GM12878 (cell line): ENCODE data around the gene RFC3. TPM values are rescaled to one million over a fixed set of nuclear protein-coding genes. Genes with fewer than 3 reads are reported as not detected.
A peak's percentile ranks its signal among the peaks of the same experiment; 100 is the strongest.

Experiments used
- ATAC-seq: fragments of 200-7000 bp; cut with Tn5 transposase; 3 replicates; pipeline ENCODE4 v1.9.1; 2020; ENCODE audit warnings: mild to moderate bottlenecking, moderate library complexity
- BruUV-seq: library from RNA; stranded (reverse); fragments of 400-500 nt; replicated peaks from 2 replicates; lab custom pipeline; 2021; lab: Mats Ljungman, UMichigan
- CTCF ChIA-PET: fragments of 300-600 bp; sonication (Branson Sonifier 250); formaldehyde crosslinking; extraction: SDS; loops from one replicate; lab custom pipeline; 2021; ENCODE audit warnings: inconsistent platforms; lab: Yijun Ruan, JAX
- POLR2A ChIA-PET: fragments of 350-600 bp; formaldehyde crosslinking; extraction: SDS; loops from one replicate; lab custom pipeline; 2021; ENCODE audit warnings: inconsistent platforms; lab: Charles Lee
- RAD21 ChIA-PET: fragments of 300-600 bp; sonication (Branson Sonifier 250); formaldehyde crosslinking; loops from one replicate; lab custom pipeline; 2023; ENCODE audit warnings: antibody characterized with exemption; ENCODE audit not compliant: unreplicated experiment; lab: Charles Lee
- SMC1A ChIA-PET: fragments of 300-600 bp; sonication (Branson Sonifier 250); formaldehyde crosslinking; loops from one replicate; lab custom pipeline; 2023; ENCODE audit not compliant: unreplicated experiment, uncharacterized antibody; lab: Charles Lee
- DNase-seq: peaks from one replicate; pipeline ENCODE4 v3.0.0-alpha.2; 2011; ENCODE audit warnings: low read depth, low spot score
- FAIRE-seq: peaks from 3 replicates; lab custom pipeline; 2011; peaks lifted over from hg19 to GRCh38; lab: Jason Lieb, UNC
- H2AFZ ChIP-seq: 2 replicates; pipeline ENCODE4 v1.6.0; 2011; ENCODE audit warnings: low read depth, low read length, control low read depth; ENCODE audit not compliant: control insufficient read depth
- H3K27ac ChIP-seq: 2 replicates; pipeline ENCODE4 v1.5.1; 2011; ENCODE audit warnings: control low read depth; ENCODE audit not compliant: control insufficient read depth, insufficient read depth
- H3K27me3 ChIP-seq, 2 experiments: replicated peaks in 1 of 2; 2 replicates each; pipeline versions ENCODE4 v1.6.0 to v1.6.1; 2011; ENCODE audit warnings: low read length in 1 of 2; ENCODE audit not compliant: control insufficient read depth in 2 of 2, insufficient read depth in 2 of 2
- H3K36me3 ChIP-seq, 2 experiments: 2 replicates each; pipeline ENCODE4 v1.5.1; 2011; ENCODE audit warnings: low read length in 1 of 2; ENCODE audit not compliant: control insufficient read depth in 2 of 2, insufficient read depth in 2 of 2
- H3K4me1 ChIP-seq: 2 replicates; pipeline ENCODE4 v1.6.1; 2011; ENCODE audit warnings: mild to moderate bottlenecking, low read length, moderate library complexity, mixed read lengths; ENCODE audit not compliant: control insufficient read depth, insufficient read depth
- H3K4me2 ChIP-seq: 2 replicates; pipeline ENCODE4 v1.6.0; 2011; ENCODE audit warnings: control low read depth; ENCODE audit not compliant: control insufficient read depth, insufficient read depth
- H3K4me3 ChIP-seq: fragments of 200-600 bp; sonication (generic); 2 replicates; pipeline ENCODE4 v1.5.1; 2016
- H3K79me2 ChIP-seq: 2 replicates; pipeline ENCODE4 v1.6.0; 2011; ENCODE audit warnings: low read length; ENCODE audit not compliant: control insufficient read depth, insufficient read depth
- H3K9ac ChIP-seq: 2 replicates; pipeline ENCODE4 v1.8.0; 2011; ENCODE audit warnings: low read length, control low read depth, mixed read lengths; ENCODE audit not compliant: control insufficient read depth, insufficient read depth
- H3K9me3 ChIP-seq: replicated peaks from 3 replicates; pipeline ENCODE4 v1.5.1; 2011; ENCODE audit warnings: mild to moderate bottlenecking, low read length; ENCODE audit not compliant: control insufficient read depth, insufficient read depth
- H4K20me1 ChIP-seq: 2 replicates; pipeline ENCODE4 v1.6.0; 2011; ENCODE audit not compliant: control insufficient read depth, insufficient read depth
- BHLHE40 ChIP-seq, 2 experiments: fragments of 450-650 bp in 1 of 2; IDR thresholded peaks; 2 replicates each; pipeline ENCODE4 v1.6.1; 2011 to 2017; ENCODE audit warnings: low read depth in 2 of 2, borderline replicate concordance in 1 of 2, improper control_type of control experiment in 1 of 2, low read length in 1 of 2, mild to moderate bottlenecking in 1 of 2
- CEBPB ChIP-seq, 2 experiments: fragments of 150-350 bp in 1 of 2; IDR thresholded peaks; 2 replicates each; pipeline ENCODE4 v1.6.1; 2012 to 2014; ENCODE audit warnings: low read depth in 2 of 2, low read length in 2 of 2, borderline replicate concordance in 1 of 2, inconsistent platforms in 1 of 2
- DPF2 ChIP-seq: fragments of 450-650 bp; IDR thresholded peaks from 2 replicates; pipeline ENCODE4 v1.6.1; 2017; ENCODE audit warnings: mild to moderate bottlenecking
- ELK1 ChIP-seq: IDR thresholded peaks from 2 replicates; pipeline ENCODE4 v1.6.1; 2012; ENCODE audit warnings: low read depth, low read length, improper control_type of control experiment
- IRF5 ChIP-seq: fragments of 450-650 bp; IDR thresholded peaks from 2 replicates; pipeline ENCODE4 v1.6.1; 2017; ENCODE audit warnings: borderline replicate concordance
- MXI1 ChIP-seq: fragments of 150-350 bp; IDR thresholded peaks from 2 replicates; pipeline ENCODE4 v1.6.1; 2011; ENCODE audit warnings: low read depth, mild to moderate bottlenecking, inconsistent platforms, low read length, improper control_type of control experiment
- RAD21 ChIP-seq: IDR thresholded peaks from 2 replicates; pipeline ENCODE4 v1.6.1; 2011; ENCODE audit warnings: mild to moderate bottlenecking, low read depth, low read length, moderate library complexity; ENCODE audit not compliant: insufficient read depth
- WGBS: methylation state at CpG from one replicate; pipeline ENCODE4 v1.1.6; 2016; ENCODE audit warnings: low lambda C conversion rate; ENCODE audit not compliant: insufficient replicate concordance, insufficient coverage; ENCODE audit errors: missing lambda C conversion rate; 5-methylcytosine and 5-hydroxymethylcytosine counted together
- in situ Hi-C: fragments of 300-500 bp; cut with MboI; formaldehyde crosslinking; loops from 9 replicates; pipeline ENCODE4 v1.14.3; 2018; ENCODE audit warnings: mixed read lengths
- intact Hi-C: fragments of 100-400 bp; cut with micrococcal nuclease; formaldehyde crosslinking; loops from one replicate; pipeline ENCODE4 v1.14.2; 2022; ENCODE audit not compliant: unreplicated experiment
- polyA plus RNA-seq, 11 experiments: library from polyadenylated mRNA; depleted of rRNA in 4 of 11; unstranded in 6 of 11; stranded (reverse) in 5 of 11; fragments of >200 nt; fragmentation: Nextera tagmentation in 4 of 11; fragmentation: Illumina TruSeq in 1 of 11; extraction: Ambion mirVana in 4 of 11; extraction: Trizol in 1 of 11; gene quantifications; 1 replicate in 1 of 11; 2 replicates in 10 of 11; pipeline versions ENCODE4 v1.2.1 to v1.2.3, GENCODE V29; 2011 to 2016; ENCODE audit warnings: inconsistent platforms in 2 of 11, missing spikeins in 2 of 11, low read depth in 1 of 11
- total RNA-seq, 4 experiments: library from RNA; depleted of rRNA in 3 of 4; stranded (reverse); fragments of >200 nt in 3 of 4; fragmentation: Illumina TruSeq in 1 of 4; extraction: Trizol in 1 of 4; gene quantifications; 2 replicates each; pipeline versions ENCODE4 v1.2.1 to v1.2.3, GENCODE V29; 2013 to 2021

The RFC3 gene
- total and polyA plus RNA-seq, 10 of the 15 experiments (the other 5 are each of a cell fraction or from before 2014, with no cell fraction given): 57.6 to 98.9 (median 81.3) TPM

DNA sequence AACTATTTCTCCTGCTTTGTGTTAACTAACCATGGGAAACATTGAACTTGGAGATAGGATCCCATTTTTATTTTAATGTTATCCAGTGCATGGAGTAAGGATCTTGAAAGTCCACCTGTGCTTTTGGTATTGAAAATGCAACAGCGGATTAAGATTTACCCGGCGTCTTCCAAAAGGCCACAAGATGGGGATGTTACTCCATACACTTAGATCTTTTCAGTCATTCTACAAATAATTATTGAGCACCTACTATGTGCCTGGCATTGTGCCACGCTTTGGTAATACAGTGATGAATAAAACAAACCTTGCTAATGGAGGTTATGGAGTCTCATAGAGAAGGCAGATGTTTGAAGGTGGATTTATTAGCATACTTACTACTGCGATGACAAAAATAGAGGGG is 56.9 kb downstream of the RFC3 start:
- Histone ChIP-seq H3K36me3 (no peaks in the 10 kb centered on the region), H3K27me3 (no peaks in the 10 kb centered on the region), H3K4me2 (no peak overlapping the region), H3K4me1 (no peaks in the 10 kb centered on the region), H3K27ac (no peak overlapping the region), H3K9ac (no peak overlapping the region), H4K20me1 (no peaks in the 10 kb centered on the region), H3K9me3 (no peaks in the 10 kb centered on the region), H3K4me3 (no peak overlapping the region), H2AFZ (no peak overlapping the region), H3K79me2 (no peaks in the 10 kb centered on the region)
- RAD21 ChIA-PET: no interaction called here
- POLR2A ChIA-PET: interaction anchor here (0.6 kb wide), 1 partner anchor 45 kb away, joined by 5 read pairs; no protein-coding TSS in a partner anchor
- ATAC-seq (no peak), DNase-seq (no peak), FAIRE-seq (no peak)
- TF ChIP-seq DPF2: no peak
- 0 out of 2 replicates have a peak, but pooled peaks have one; percentile 19 for TF ChIP-seq RAD21
- BruUV-seq: no TSS peak
- SMC1A ChIA-PET: interaction anchor here (1.1 to 1.3 kb wide), 2 partner anchors 29 to 50 kb away, joined by 4 read pairs; no protein-coding TSS in a partner anchor
- CTCF ChIA-PET: no interaction called here
- in situ Hi-C loops (no loop called here), intact Hi-C loops (no loop called here)
- whole genome bisulfite sequencing: over 99% methylated on average over 5 of the region's 5 CpGs

DNA sequence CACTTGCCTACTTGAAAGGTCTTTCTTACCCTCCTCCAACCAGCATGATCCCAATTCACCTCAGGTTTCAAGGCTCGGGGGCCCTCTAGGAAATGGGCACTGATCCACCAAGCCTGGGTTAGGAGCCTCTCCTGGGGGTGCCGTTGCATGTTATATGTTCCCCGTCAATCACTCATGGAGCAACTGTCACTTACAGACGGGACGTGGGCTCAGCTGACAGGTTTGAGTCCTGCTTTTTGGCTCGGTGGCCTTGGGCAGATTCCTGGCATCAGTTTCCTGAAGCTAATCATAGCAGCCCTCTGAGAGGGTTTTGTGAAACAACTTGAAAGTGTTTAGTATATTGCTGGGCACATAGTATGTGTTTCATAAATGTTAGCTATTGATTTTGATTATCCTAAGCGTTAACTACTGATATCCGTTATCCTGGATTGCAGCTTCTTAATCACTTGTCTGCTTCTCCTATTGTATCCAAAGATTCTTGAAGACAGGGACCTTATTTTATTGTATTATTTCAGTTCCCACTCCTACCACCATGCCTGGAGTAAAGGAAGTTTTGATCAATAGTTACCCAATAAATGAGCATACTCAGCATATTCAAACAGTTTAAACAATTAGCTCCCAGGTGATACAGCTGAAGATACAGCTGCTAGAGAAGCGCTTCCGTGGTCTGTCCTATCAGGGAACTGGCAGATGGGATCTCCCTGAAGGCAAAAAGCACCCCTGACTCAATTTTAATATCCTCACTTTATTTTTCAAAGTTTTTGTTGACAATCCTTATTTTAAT is 57.9 kb downstream of the RFC3 start:
- no TSS peak for BruUV-seq
- no peak for ATAC-seq
- TF ChIP-seq IRF5: no peak
- no peak for TF ChIP-seq BHLHE40 (IDR thresholded peaks at IDR 0.05; ENCODE audit: borderline replicate concordance in 1 of 2, low read depth in 2 of 2, low read length in 1 of 2)
- TF ChIP-seq MXI1: no peak
- no peak for TF ChIP-seq CEBPB (IDR thresholded peaks at IDR 0.05; ENCODE audit: borderline replicate concordance in 1 of 2, low read depth in 2 of 2, low read length in 2 of 2)
- no peak for TF ChIP-seq ELK1
- TF ChIP-seq, all 136 proteins: peak for 0
- no peak for DNase-seq
- Histone ChIP-seq H3K36me3 (no peaks in the 10 kb centered on the region), H3K4me3 (no peak overlapping the region), H2AFZ (no peak overlapping the region), H3K9me3 (no peaks in the 10 kb centered on the region), H3K27ac (no peak overlapping the region), H3K9ac (no peak overlapping the region), H3K4me1 (no peaks in the 10 kb centered on the region), H3K27me3 (no peaks in the 10 kb centered on the region), H4K20me1 (no peaks in the 10 kb centered on the region), H3K4me2 (no peak overlapping the region), H3K79me2 (no peaks in the 10 kb centered on the region)
- WGBS: 98% methylated on average over 10 of the region's 10 CpGs
- in situ Hi-C loops: no loop called here
- ChIA-PET CTCF (interaction anchor here (1.4 kb wide), 1 partner anchor 13 kb away, joined by 3 read pairs; no protein-coding TSS in a partner anchor), RAD21 (no interaction called here), POLR2A (no interaction called here), SMC1A (interaction anchor here (0.5 to 1.6 kb wide), 4 partner anchors 8 to 374 kb away, joined by 3 to 10 read pairs (median 4); no protein-coding TSS in a partner anchor)
- FAIRE-seq: no peak
- intact Hi-C loops: no loop called here
